Breast epithelium (tissue), 3 donors: ENCODE results near the gene MUC6.

Source experiments
- POLR2A ChIP-seq: fragments of 450-650 bp; IDR thresholded peaks from one replicate; pipeline ENCODE4 v1.6.1; 2016; ENCODE audit warnings: antibody characterized with exemption, mild to moderate bottlenecking, moderate library complexity
- POLR2AphosphoS5 ChIP-seq, 3 donors: sonication (generic); formaldehyde crosslinking; IDR thresholded peaks; one replicate each; pipeline ENCODE4 v1.6.1; 2017; ENCODE audit warnings: antibody characterized with exemption in 3 of 3
- TF ChIP-seq, protein P1 (sequence below), 3 donors: fragments of 450-650 bp; IDR thresholded peaks; one replicate each; pipeline ENCODE4 v1.5.1; 2016 to 2017; ENCODE audit warnings: antibody characterized with exemption in 3 of 3, mild to moderate bottlenecking in 3 of 3, moderate library complexity in 3 of 3

GRCh38 chr11:973237-973636 lies 63.3 kb downstream of the MUC6 start:
- TF ChIP-seq, protein P1, sequence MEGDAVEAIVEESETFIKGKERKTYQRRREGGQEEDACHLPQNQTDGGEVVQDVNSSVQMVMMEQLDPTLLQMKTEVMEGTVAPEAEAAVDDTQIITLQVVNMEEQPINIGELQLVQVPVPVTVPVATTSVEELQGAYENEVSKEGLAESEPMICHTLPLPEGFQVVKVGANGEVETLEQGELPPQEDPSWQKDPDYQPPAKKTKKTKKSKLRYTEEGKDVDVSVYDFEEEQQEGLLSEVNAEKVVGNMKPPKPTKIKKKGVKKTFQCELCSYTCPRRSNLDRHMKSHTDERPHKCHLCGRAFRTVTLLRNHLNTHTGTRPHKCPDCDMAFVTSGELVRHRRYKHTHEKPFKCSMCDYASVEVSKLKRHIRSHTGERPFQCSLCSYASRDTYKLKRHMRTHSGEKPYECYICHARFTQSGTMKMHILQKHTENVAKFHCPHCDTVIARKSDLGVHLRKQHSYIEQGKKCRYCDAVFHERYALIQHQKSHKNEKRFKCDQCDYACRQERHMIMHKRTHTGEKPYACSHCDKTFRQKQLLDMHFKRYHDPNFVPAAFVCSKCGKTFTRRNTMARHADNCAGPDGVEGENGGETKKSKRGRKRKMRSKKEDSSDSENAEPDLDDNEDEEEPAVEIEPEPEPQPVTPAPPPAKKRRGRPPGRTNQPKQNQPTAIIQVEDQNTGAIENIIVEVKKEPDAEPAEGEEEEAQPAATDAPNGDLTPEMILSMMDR (IDR thresholded peaks at IDR 0.05) = no peak
- TF ChIP-seq POLR2AphosphoS5 (IDR thresholded peaks at IDR 0.05) (no peak), POLR2A (no peak)
